ENCODE results near the gene PRKAB2. TPM values are rescaled to one million over a fixed set of nuclear protein-coding genes. Genes with fewer than 3 reads are reported as not detected.

PRKAB2 gene
- total and polyA plus RNA-seq, 2 of the 13 experiments (the other 11 are each of a cell fraction or from before 2014, with no cell fraction given), result 44.0 to 118 TPM

- intact Hi-C loops (cut with micrococcal nuclease; ENCODE audit: unreplicated experiment) (no loop called here), in situ Hi-C loops (cut with HindIII; ENCODE audit: extremely low pct_ligation_motif_present, low pct_unique_long_range_greater_than_20kb) (no loop called here)
- 30% methylated on average over 2 of the region's 2 CpGs for whole genome bisulfite sequencing (ENCODE audit: low lambda C conversion rate)
- Histone ChIP-seq H3K36me3 (replicated peaks in 1 of 2; ENCODE audit: control insufficient read depth in 1 of 2, insufficient read depth in 2 of 2, low read length in 2 of 2) (peaks cover 11 to 40% of the 10 kb centered on the region in 2 experiments), H3K27me3 (ENCODE audit: control insufficient read depth in 1 of 2, insufficient read depth in 2 of 2, low read length in 2 of 2) (no peaks in the 10 kb centered on the region), H3K4me1 (ENCODE audit: insufficient read depth, low read length) (peaks cover 80% of the 10 kb centered on the region), H3K9me3 (ENCODE audit: low read length) (no peaks in the 10 kb centered on the region), H3K4me2 (ENCODE audit: low read depth, low read length) (peak overlapping the region; percentile 11; the same call in 1 of the 2 replicates), H2AFZ (ENCODE audit: low read length) (no peak overlapping the region), H3K79me2 (ENCODE audit: insufficient read depth, low read length) (peaks cover 20% of the 10 kb centered on the region), H3K9ac (ENCODE audit: insufficient read depth, low read depth, low read length) (no peak overlapping the region), H3K4me3 (replicated peaks in 1 of 3; ENCODE audit: insufficient read depth in 1 of 3, low read depth in 2 of 3, low read length in 3 of 3) (no peak overlapping the region), H3K27ac (ENCODE audit: extremely low read length, insufficient read depth, low read length) (peak overlapping the region; percentile 75), H4K20me1 (ENCODE audit: insufficient read depth, low read length) (no peaks in the 10 kb centered on the region)
- DNase-seq (ENCODE audit: low spot score) (peak; percentile 73), ATAC-seq (peak; percentile 22; the same call in 1 of the 3 replicates), FAIRE-seq (peak; percentile 66)
- ChIA-PET POLR2A (interaction anchor here (1.3 to 7.6 kb wide), 7 partner anchors 10 to 43 kb away, joined by 4 to 101 read pairs (median 10); partner anchors contain the start of genes CHD1L and FMO5), CTCF (ENCODE audit: low intra/inter-chr PET ratio, low total read pairs) (interaction anchor here (1.4 kb wide), 1 partner anchor 31 kb away, joined by 6 read pairs; the partner anchor contains the start of gene CHD1L)
- BruUV-seq (replicated peaks), result no TSS peak
- TF ChIP-seq CREBL2 (CRISPR knock-in tag; IDR thresholded peaks at IDR 0.05; ENCODE audit: borderline replicate concordance) (no peak), ZNF20 (CRISPR knock-in tag; IDR thresholded peaks at IDR 0.05) (no peak), ONECUT2 (CRISPR knock-in tag; IDR thresholded peaks at IDR 0.05) (no peak), RARA (CRISPR knock-in tag; IDR thresholded peaks at IDR 0.05) (0 out of 2 replicates have a peak, but pooled peaks have one; percentile 14), ZBTB44 (CRISPR knock-in tag; IDR thresholded peaks at IDR 0.05) (no peak), YEATS2 (CRISPR knock-in tag; IDR thresholded peaks at IDR 0.05; ENCODE audit: borderline replicate concordance) (no peak), MAFK (conservative IDR thresholded peaks at IDR 0.05 in 1 of 2, IDR thresholded peaks at IDR 0.05 in 1 of 2; ENCODE audit: low read length in 2 of 2) (no peak), KDM6A (CRISPR knock-in tag; IDR thresholded peaks at IDR 0.05; ENCODE audit: low read depth) (peak; percentile 24; the same call in 1 of the 2 replicates), NFIC (IDR thresholded peaks at IDR 0.05; ENCODE audit: low read length) (peak; percentile 42; the same call in 1 of the 2 replicates), PLSCR1 (CRISPR knock-in tag; IDR thresholded peaks at IDR 0.05; ENCODE audit: borderline replicate concordance) (no peak), ZNF891 (CRISPR knock-in tag; IDR thresholded peaks at IDR 0.05) (no peak), SALL1 (CRISPR knock-in tag; IDR thresholded peaks at IDR 0.05) (no peak), MNT (IDR thresholded peaks at IDR 0.05) (no peak), ZNF609 (CRISPR knock-in tag; IDR thresholded peaks at IDR 0.05; ENCODE audit: borderline replicate concordance) (no peak), EZH2 (conservative IDR thresholded peaks at IDR 0.05; ENCODE audit: low read depth, low read length) (no peak)
Measured at GRCh38 chr1:147211577-147211976, 39.3 kb upstream of the PRKAB2 start.
